Lower leg skin (tissue), 3 donors: Measurements from ENCODE around the gene SMAD6.

Experiments
- CTCF ChIP-seq, 3 donors: fragments of 450-650 bp; IDR thresholded peaks; one replicate each; pipeline ENCODE4 v1.5.1; 2016; ENCODE audit warnings: antibody characterized with exemption in 3 of 3, mild to moderate bottlenecking in 3 of 3, moderate library complexity in 2 of 3
- POLR2A ChIP-seq, 2 donors: fragments of 450-650 bp; IDR thresholded peaks; one replicate each; pipeline ENCODE4 v1.6.1; 2016 to 2017; ENCODE audit warnings: antibody characterized with exemption in 2 of 2, mild to moderate bottlenecking in 1 of 2, moderate library complexity in 1 of 2

GRCh38 chr15:66785637-66786036, 83.6 kb downstream of the SMAD6 start:
- no peak for TF ChIP-seq CTCF (IDR thresholded peaks at IDR 0.05)
- no peak for TF ChIP-seq POLR2A (IDR thresholded peaks at IDR 0.05)
